Stimulated activated CD4-positive, alpha-beta T cell treated with anti-CD3 and anti-CD28 coated beads, Interleukin-1b, Interleukin-23, amount 100 ng/mL, for 24 hours (primary cell): ENCODE results near the gene CFAP299.

Source experiments
- DNase-seq, 4 experiments: peaks; one replicate each; pipeline ENCODE4 v3.0.0-alpha.2; 2020; ENCODE audit warnings: low read depth in 4 of 4, low spot score in 1 of 4

The CFAP299 gene

GRCh38 chr4:80495865-80496264 lies 160.3 kb downstream of the CFAP299 start:
- no peak for DNase-seq

GRCh38 chr4:80498725-80499124 lies 163.2 kb downstream of the CFAP299 start:
- DNase-seq: no peak

GRCh38 chr4:80500613-80501012 lies 165.1 kb downstream of the CFAP299 start:
- no peak for DNase-seq

- DNase-seq: no peak
These were observed 171.5 kb downstream of the CFAP299 start for GRCh38 chr4:80507077-80507476.

- DNase-seq: no peak
These were observed 172.0 kb downstream of the CFAP299 start for GRCh38 chr4:80507507-80507906.

GRCh38 chr4:80515496-80515895 lies 180.0 kb downstream of the CFAP299 start:
- DNase-seq: no peak

- no peak for DNase-seq
These were observed 185.9 kb downstream of the CFAP299 start for GRCh38 chr4:80521438-80521837.

- no peak for DNase-seq
These were observed 191.2 kb downstream of the CFAP299 start for GRCh38 chr4:80526697-80527096.

GRCh38 chr4:80529026-80529425 lies 193.5 kb downstream of the CFAP299 start:
- no peak for DNase-seq

- no peak for DNase-seq
These were observed 197.3 kb downstream of the CFAP299 start for GRCh38 chr4:80532674-80533333.

- DNase-seq: no peak
These were observed 200.0 kb downstream of the CFAP299 start for GRCh38 chr4:80535551-80535950.

- no peak for DNase-seq
These were observed 202.9 kb downstream of the CFAP299 start for GRCh38 chr4:80538276-80538926.

- DNase-seq: no peak
These were observed 203.7 kb downstream of the CFAP299 start for GRCh38 chr4:80539190-80539589.

GRCh38 chr4:80540349-80540748 lies 204.8 kb downstream of the CFAP299 start:
- no peak for DNase-seq

GRCh38 chr4:80540785-80541469 lies 205.4 kb downstream of the CFAP299 start:
- DNase-seq: no peak

GRCh38 chr4:80542747-80543146 lies 207.2 kb downstream of the CFAP299 start:
- DNase-seq: no peak

- no peak for DNase-seq
These were observed 224.8 kb downstream of the CFAP299 start for GRCh38 chr4:80560337-80560736.

GRCh38 chr4:80566203-80566872 lies 230.8 kb downstream of the CFAP299 start:
- no peak for DNase-seq

GRCh38 chr4:80568891-80569290 lies 233.4 kb downstream of the CFAP299 start:
- no peak for DNase-seq

GRCh38 chr4:80576796-80577195 lies 241.3 kb downstream of the CFAP299 start:
- DNase-seq: no peak

GRCh38 chr4:80578001-80578400 lies 242.5 kb downstream of the CFAP299 start:
- DNase-seq: no peak

GRCh38 chr4:80585542-80585941 lies 250.0 kb downstream of the CFAP299 start:
- DNase-seq: no peak
